Endothelial cell of umbilical vein (primary cell): Measurements from ENCODE around the gene SLC5A12. TPM values are rescaled to one million over a fixed set of nuclear protein-coding genes. Genes with fewer than 3 reads are reported as not detected.

ENCODE experiments used
- BruUV-seq: library from RNA; stranded (reverse); fragments of 400-500 nt; replicated peaks from 2 replicates; lab custom pipeline; 2021; lab: Mats Ljungman, UMichigan
- CTCF ChIA-PET: fragments of 300-600, 350-600 bp; sonication (Branson Sonifier 250); formaldehyde crosslinking; loops from one replicate; lab custom pipeline; 2021; ENCODE audit warnings: antibody characterized with exemption, inconsistent platforms; lab: Charles Lee
- POLR2A ChIA-PET: fragments of 300-600, 350-600 bp; sonication (Branson Sonifier 250); formaldehyde crosslinking; loops from one replicate; lab custom pipeline; 2021; ENCODE audit warnings: antibody characterized with exemption, inconsistent platforms; lab: Charles Lee
- DNase-seq: peaks from one replicate; pipeline ENCODE4 v3.0.0-alpha.2; 2011; ENCODE audit warnings: low read depth, low spot score
- FAIRE-seq: peaks from 2 replicates; lab custom pipeline; 2011; peaks lifted over from hg19 to GRCh38; lab: Jason Lieb, UNC
- H2AFZ ChIP-seq: 2 replicates; pipeline ENCODE4 v1.6.0; 2012; ENCODE audit warnings: low read depth, low read length, control low read depth, inconsistent platforms
- H3K27ac ChIP-seq: 2 replicates; pipeline ENCODE4 v1.5.1; 2011; ENCODE audit warnings: low read depth, mild to moderate bottlenecking, control low read depth, low read length, moderate library complexity; ENCODE audit not compliant: insufficient read depth
- H3K27me3 ChIP-seq, 2 experiments: 2 replicates each; pipeline versions ENCODE4 v1.6.0 to v1.6.1; 2011; ENCODE audit warnings: low read length in 2 of 2, mixed read lengths in 1 of 2; ENCODE audit not compliant: control insufficient read depth in 2 of 2, insufficient read depth in 2 of 2
- H3K36me3 ChIP-seq, 2 experiments: 2 replicates in 1 of 2; 3 replicates in 1 of 2; pipeline ENCODE4 v1.5.1; 2011; ENCODE audit warnings: low read length in 2 of 2, mild to moderate bottlenecking in 1 of 2, moderate library complexity in 1 of 2; ENCODE audit not compliant: control insufficient read depth in 2 of 2, insufficient read depth in 2 of 2; ENCODE audit errors: extremely low read depth in 1 of 2
- H3K4me1 ChIP-seq: 3 replicates; pipeline ENCODE4 v1.5.1; 2011; ENCODE audit warnings: mild to moderate bottlenecking, low read length; ENCODE audit not compliant: control insufficient read depth, insufficient read depth; ENCODE audit errors: extremely low read depth
- H3K4me2 ChIP-seq: 2 replicates; pipeline ENCODE4 v1.6.1; 2011; ENCODE audit warnings: low read length, control low read depth, mixed read lengths; ENCODE audit not compliant: insufficient read depth
- H3K4me3 ChIP-seq, 3 experiments: fragments of 200-600 bp in 1 of 3; sonication (generic), shearing (Covaris generic) in 1 of 3; replicated peaks in 1 of 3; 2 replicates each; pipeline ENCODE4 v1.5.1; 2011 to 2016; ENCODE audit warnings: control low read depth in 3 of 3, low read length in 3 of 3, mild to moderate bottlenecking in 2 of 3, inconsistent platforms in 1 of 3, low read depth in 1 of 3, moderate library complexity in 1 of 3; ENCODE audit not compliant: insufficient read depth in 1 of 3
- H3K79me2 ChIP-seq: 2 replicates; pipeline ENCODE4 v1.6.0; 2012; ENCODE audit warnings: low read length, inconsistent platforms; ENCODE audit not compliant: control insufficient read depth, insufficient read depth
- H3K9ac ChIP-seq: replicated peaks from 2 replicates; pipeline ENCODE3; 2011; ENCODE audit warnings: low read length, control low read depth; ENCODE audit not compliant: insufficient read depth; ENCODE audit errors: extremely low read depth
- H3K9me1 ChIP-seq: replicated peaks from 3 replicates; pipeline ENCODE4 v1.6.0; 2011; ENCODE audit warnings: mild to moderate bottlenecking, low read length; ENCODE audit not compliant: control insufficient read depth, insufficient read depth; ENCODE audit errors: extremely low read depth
- H3K9me3 ChIP-seq: replicated peaks from 2 replicates; pipeline ENCODE4 v1.5.1; 2012; ENCODE audit warnings: low read length, inconsistent platforms; ENCODE audit not compliant: control insufficient read depth, insufficient read depth
- H4K20me1 ChIP-seq: replicated peaks from 2 replicates; pipeline ENCODE3; 2011; ENCODE audit warnings: mild to moderate bottlenecking, low read length; ENCODE audit not compliant: control insufficient read depth, insufficient read depth; ENCODE audit errors: extremely low read depth
- CTCF ChIP-seq, 2 donors: IDR thresholded peaks; 1 replicate in 1 of 2; 2 replicates in 1 of 2; pipeline ENCODE4 v1.5.1; 2011; ENCODE audit warnings: low read length in 2 of 2, mild to moderate bottlenecking in 2 of 2, moderate library complexity in 2 of 2, control low read depth in 1 of 2, inconsistent platforms in 1 of 2, low read depth in 1 of 2; ENCODE audit not compliant: insufficient read depth in 1 of 2; ENCODE audit errors: extremely low read depth in 1 of 2
- EZH2 ChIP-seq: IDR thresholded peaks from 2 replicates; pipeline ENCODE4 v1.6.1; 2012; ENCODE audit warnings: borderline replicate concordance, low read depth, mild to moderate bottlenecking, moderate library complexity, low read length, inconsistent platforms; ENCODE audit not compliant: severe bottlenecking
- FOS ChIP-seq: IDR thresholded peaks from 2 replicates; pipeline ENCODE4 v1.6.1; 2011; ENCODE audit warnings: mild to moderate bottlenecking, low read length, moderate library complexity, borderline replicate concordance; ENCODE audit not compliant: insufficient read depth
- GATA2 ChIP-seq: IDR thresholded peaks from 2 replicates; pipeline ENCODE4 v1.7.0; 2011; ENCODE audit warnings: low read depth, mild to moderate bottlenecking, moderate library complexity, mixed read lengths, low read length; ENCODE audit not compliant: insufficient read length, insufficient read depth
- JUN ChIP-seq: IDR thresholded peaks from 2 replicates; pipeline ENCODE4 v1.6.1; 2011; ENCODE audit warnings: borderline replicate concordance, low read depth; ENCODE audit not compliant: insufficient read length, insufficient read depth
- MYC ChIP-seq: IDR thresholded peaks from one replicate; pipeline ENCODE4 v1.6.1; 2011; ENCODE audit warnings: mild to moderate bottlenecking, low read depth, low read length
- POLR2A ChIP-seq: IDR thresholded peaks from 2 replicates; pipeline ENCODE4 v1.6.1; 2012; ENCODE audit warnings: low read depth, mild to moderate bottlenecking, control low read depth, low read length
- POLR2AphosphoS5 ChIP-seq: IDR thresholded peaks from 2 replicates; pipeline ENCODE4 v1.6.1; 2012; ENCODE audit warnings: low read depth, mild to moderate bottlenecking, control low read depth, low read length, moderate library complexity; ENCODE audit not compliant: insufficient read depth
- dilution Hi-C: fragments of 300-500 bp; cut with MboI; formaldehyde crosslinking; loops from one replicate; pipeline ENCODE4 v1.15.0; 2019; ENCODE audit warnings: low sequenced_read_pairs; ENCODE audit not compliant: extremely low pct_ligation_motif_present
- intact Hi-C: fragments of 100-400 bp; cut with micrococcal nuclease; formaldehyde crosslinking; loops from one replicate; pipeline ENCODE4 v1.10.0; 2022
- polyA plus RNA-seq, 4 experiments: library from polyadenylated mRNA; depleted of rRNA in 3 of 4; stranded (reverse) in 3 of 4; unstranded in 1 of 4; fragments of >200 nt; gene quantifications; 2 replicates each; pipeline versions ENCODE4 v1.2.1 to v1.2.3, GENCODE V29; 2011 to 2012; ENCODE audit warnings: missing spikeins in 1 of 4
- total RNA-seq: library from RNA; stranded (reverse); gene quantifications from 2 replicates; pipeline ENCODE4 v1.2.3, GENCODE V29; 2021
- TF ChIP-seq, protein P1 (sequence below): IDR thresholded peaks from 2 replicates; pipeline ENCODE4 v1.6.1; 2011; ENCODE audit not compliant: insufficient read depth, insufficient read length

The SLC5A12 gene
- total and polyA plus RNA-seq, 2 donors (not counting 3 experiments of a cell fraction or from before 2014, with no cell fraction given): not detected

DNA sequence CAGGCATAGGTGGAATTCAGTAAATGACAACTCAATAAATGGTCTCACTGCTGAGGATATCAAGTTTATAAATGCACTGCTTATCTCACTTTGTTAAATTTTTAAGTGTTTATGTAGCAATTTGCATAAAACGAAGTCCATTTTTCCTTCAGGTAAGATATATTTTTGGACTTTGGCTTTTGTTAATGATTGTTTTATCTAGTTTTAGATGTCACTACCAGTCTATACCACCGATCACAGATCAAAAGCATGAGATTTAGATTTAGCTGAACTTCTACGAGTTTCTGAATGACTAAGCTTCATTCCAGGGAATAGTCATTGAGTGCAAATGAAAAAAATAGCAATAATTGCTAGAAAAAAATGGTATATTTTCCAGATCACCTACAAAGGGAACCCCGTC is 12.8 kb upstream of the SLC5A12 start:
- ChIA-PET POLR2A (no interaction called here), CTCF (no interaction called here)

More for the DNA sequence above, 12.8 kb upstream of the SLC5A12 start:
- H3K36me3 ChIP-seq: no peaks in the 10 kb centered on the region
- H4K20me1 ChIP-seq: no peaks in the 10 kb centered on the region
- DNase-seq: no peak
- H3K4me2 ChIP-seq: no peak overlapping the region
- no peaks in the 10 kb centered on the region for H3K27me3 ChIP-seq
- H3K9me1 ChIP-seq: no peaks in the 10 kb centered on the region
- dilution Hi-C loops: no loop called here
- H3K79me2 ChIP-seq: no peaks in the 10 kb centered on the region
- FAIRE-seq: no peak
- BruUV-seq: no TSS peak
- no peak overlapping the region for H3K9ac ChIP-seq
- H3K9me3 ChIP-seq: no peaks in the 10 kb centered on the region
- no peaks in the 10 kb centered on the region for H3K4me1 ChIP-seq
- H3K4me3 ChIP-seq: no peak overlapping the region
- TF ChIP-seq, protein P1, sequence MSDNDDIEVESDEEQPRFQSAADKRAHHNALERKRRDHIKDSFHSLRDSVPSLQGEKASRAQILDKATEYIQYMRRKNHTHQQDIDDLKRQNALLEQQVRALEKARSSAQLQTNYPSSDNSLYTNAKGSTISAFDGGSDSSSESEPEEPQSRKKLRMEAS: no peak
- TF ChIP-seq POLR2A: no peak
- TF ChIP-seq EZH2: no peak
- no peak for TF ChIP-seq CTCF (IDR thresholded peaks at IDR 0.05; ENCODE audit: extremely low read depth in 1 of 2, insufficient read depth in 1 of 2, low read depth in 1 of 2, low read length in 2 of 2)
- TF ChIP-seq GATA2: no peak
- TF ChIP-seq MYC: no peak
- no peak for TF ChIP-seq POLR2AphosphoS5
- TF ChIP-seq FOS: no peak
- no peak for TF ChIP-seq JUN
- intact Hi-C loops: no loop called here
- no peak overlapping the region for H3K27ac ChIP-seq
- H2AFZ ChIP-seq: no peak overlapping the region
